WERI-Rb-1 (cell line): Measurements from ENCODE around the gene MICU1.
A peak's percentile ranks its signal among the peaks of the same experiment; 100 is the strongest.

Source experiments
- DNase-seq: peaks from one replicate; pipeline ENCODE4 v3.0.0-alpha.2; 2020
- H3K27ac ChIP-seq: fragments of 250-450 bp; sonication (Bioruptor Pico); 2 replicates; pipeline ENCODE4 v1.5.1; 2020; ENCODE audit warnings: mild to moderate bottlenecking, moderate library complexity
- H3K27me3 ChIP-seq: fragments of 250-450 bp; sonication (Bioruptor Pico); 2 replicates; pipeline ENCODE4 v1.5.1; 2021; ENCODE audit warnings: mild to moderate bottlenecking, low read depth, moderate library complexity; ENCODE audit not compliant: insufficient read depth, severe bottlenecking
- H3K36me3 ChIP-seq: fragments of 250-450 bp; sonication (Bioruptor Pico); 2 replicates; pipeline ENCODE4 v1.5.1; 2020; ENCODE audit warnings: mild to moderate bottlenecking, moderate library complexity
- H3K4me3 ChIP-seq: 2 replicates; pipeline ENCODE4 v1.5.1; 2011; ENCODE audit warnings: low read depth, mild to moderate bottlenecking, control low read depth, low read length
- H3K9me3 ChIP-seq: fragments of 250-450 bp; sonication (Bioruptor Pico); 2 replicates; pipeline ENCODE4 v1.5.1; 2021; ENCODE audit warnings: mild to moderate bottlenecking, moderate library complexity; ENCODE audit not compliant: severe bottlenecking
- CTCF ChIP-seq: IDR thresholded peaks from 2 replicates; pipeline ENCODE4 v1.5.1; 2011; ENCODE audit warnings: low read depth, mild to moderate bottlenecking, control low read depth, inconsistent platforms, low read length

MICU1 gene

GRCh38 chr10:72356115-72356514, 269.8 kb downstream of the MICU1 start:
- TF ChIP-seq CTCF: no peak
- no peak overlapping the region for H3K27ac ChIP-seq
- H3K36me3 ChIP-seq: peaks cover 5% of the 10 kb centered on the region
- no peaks in the 10 kb centered on the region for H3K27me3 ChIP-seq
- no peaks in the 10 kb centered on the region for H3K9me3 ChIP-seq
- DNase-seq: no peak
- no peak overlapping the region for H3K4me3 ChIP-seq

GRCh38 chr10:72355214-72355555, 270.7 kb downstream of the MICU1 start:
- Histone ChIP-seq H3K4me3 (peak overlapping the region; percentile 87), H3K27ac (peak overlapping the region; percentile 99), H3K27me3 (no peaks in the 10 kb centered on the region), H3K9me3 (no peaks in the 10 kb centered on the region), H3K36me3 (peaks cover 5% of the 10 kb centered on the region)
- DNase-seq: no peak
- TF ChIP-seq CTCF: no peak

GRCh38 chr10:72354356-72355213, 271.3 kb downstream of the MICU1 start, which contains the start of gene DNAJB12:
Gene DNAJB12, minus strand, starts transcription at chr10:72354919. Its CDS starts 22 bp downstream, at chr10:72354897.
- H3K4me3 ChIP-seq: peak within 1 kb of the TSS; percentile 87
- H3K27ac ChIP-seq: peak within 1 kb of the TSS; percentile 99
- H3K36me3 ChIP-seq: peaks cover 5% of the 10 kb centered on the region
- no peak for TF ChIP-seq CTCF
- no peaks in the 10 kb centered on the region for H3K9me3 ChIP-seq
- H3K27me3 ChIP-seq: no peaks in the 10 kb centered on the region
- DNase-seq: peak; percentile 94

GRCh38 chr10:72353965-72354355, 271.9 kb downstream of the MICU1 start:
- Histone ChIP-seq H3K27ac (peak overlapping the region; percentile 99), H3K9me3 (no peaks in the 10 kb centered on the region), H3K36me3 (peaks cover 5% of the 10 kb centered on the region), H3K4me3 (peak overlapping the region; percentile 87), H3K27me3 (no peaks in the 10 kb centered on the region)
- no peak for TF ChIP-seq CTCF
- no peak for DNase-seq

GRCh38 chr10:72353028-72353964, 272.6 kb downstream of the MICU1 start:
- peak overlapping the region; percentile 99 for H3K27ac ChIP-seq
- peak overlapping the region; percentile 87 for H3K4me3 ChIP-seq
- peaks cover 11% of the 10 kb centered on the region for H3K36me3 ChIP-seq
- no peaks in the 10 kb centered on the region for H3K9me3 ChIP-seq
- TF ChIP-seq CTCF: no peak
- no peaks in the 10 kb centered on the region for H3K27me3 ChIP-seq
- DNase-seq: peak; percentile 80
